Heart left ventricle (tissue), 16 donors: ENCODE measurements around the gene EXOC1L. TPM values are rescaled to one million over a fixed set of nuclear protein-coding genes. Genes with fewer than 3 reads are reported as not detected.

ENCODE experiments used
- ATAC-seq, 4 donors: fragments of 200-7000 bp; cut with Tn5 transposase; one replicate each; pipeline ENCODE4 v1.9.1; 2020 to 2022; ENCODE audit warnings: moderate library complexity in 4 of 4, mild to moderate bottlenecking in 3 of 4, moderate number of reproducible peaks in 1 of 4
- DNase-seq, 5 donors: peaks; one replicate each; pipeline ENCODE4 v3.0.0-alpha.2; 2020
- H3K27ac ChIP-seq, 12 donors: fragments of 200-600 bp; sonication (generic) in 4 of 12; one replicate each; pipeline versions ENCODE4 v1.5.0 to v1.8.0; 2016 to 2022; ENCODE audit warnings: mild to moderate bottlenecking in 2 of 12
- H3K27me3 ChIP-seq, 9 donors: fragments of 200-600 bp; sonication (generic) in 2 of 9; one replicate each; pipeline versions ENCODE4 v1.5.1 to v1.8.0; 2016 to 2022; ENCODE audit warnings: mild to moderate bottlenecking in 3 of 9
- H3K36me3 ChIP-seq, 9 donors: fragments of 200-600 bp; sonication (generic) in 2 of 9; one replicate each; pipeline versions ENCODE4 v1.5.0 to v1.8.0; 2018 to 2022; ENCODE audit warnings: mild to moderate bottlenecking in 2 of 9
- H3K4me1 ChIP-seq, 12 donors: fragments of 200-600 bp; sonication (generic) in 4 of 12; one replicate each; pipeline versions ENCODE4 v1.5.0 to v1.8.0; 2016 to 2022; ENCODE audit warnings: mild to moderate bottlenecking in 3 of 12
- H3K4me3 ChIP-seq, 12 donors: fragments of 200-600 bp; sonication (generic) in 4 of 12; one replicate each; pipeline versions ENCODE4 v1.5.0 to v1.8.0; 2017 to 2022; ENCODE audit warnings: mild to moderate bottlenecking in 9 of 12, moderate library complexity in 4 of 12
- H3K9me3 ChIP-seq, 12 donors: fragments of 200-600 bp; sonication (generic) in 4 of 12; one replicate each; pipeline versions ENCODE4 v1.5.0 to v1.8.0; 2016 to 2022; ENCODE audit warnings: mild to moderate bottlenecking in 1 of 12
- POLR2A ChIP-seq, 2 donors: fragments of 450-650 bp; IDR thresholded peaks; one replicate each; pipeline ENCODE4 v1.6.1; 2017; ENCODE audit warnings: antibody characterized with exemption in 2 of 2, mild to moderate bottlenecking in 2 of 2, moderate library complexity in 2 of 2
- WGBS, 4 donors: extraction: QIAGEN DNeasy Blood & Tissue Kit in 2 of 4; methylation state at CpG; one replicate each; pipeline versions ENCODE4 v1.1.5 to v1.1.7; 2013 to 2018; 5-methylcytosine and 5-hydroxymethylcytosine counted together
- intact Hi-C, 10 donors: fragments of 100-400 bp; cut with DNase I; formaldehyde crosslinking; loops; one replicate each; pipeline versions ENCODE4 v1.11.1 to v1.14.2; 2022
- polyA plus RNA-seq, 2 donors: library from polyadenylated mRNA; stranded (reverse); fragments of 200-250 nt; gene quantifications; one replicate each; pipeline ENCODE4 v1.2.3, GENCODE V29; 2013
- total RNA-seq, 9 donors: library from RNA; depleted of rRNA in 2 of 9; stranded (reverse); fragments of >200 nt in 2 of 9; fragmentation: NEBNext Ultra II Directional in 3 of 9; extraction: Animal tissue kit (Norgen Biotek cat#: 25700) in 3 of 9; gene quantifications; one replicate each; pipeline versions ENCODE4 v1.1.0 to v1.2.4, GENCODE V29; 2016 to 2023
- TF ChIP-seq, protein P1 (sequence below), 12 donors: fragments of 200-600 bp; sonication (generic) in 4 of 12; IDR thresholded peaks; one replicate each; pipeline versions ENCODE4 v1.5.0 to v1.8.0; 2018 to 2022; ENCODE audit warnings: antibody characterized with exemption in 12 of 12, mild to moderate bottlenecking in 5 of 12
- donor health status: ischemic (EF 13 %, LVEDD 7.1; RV severe dilation, severe dysfunction).
- donor health status: healthy with polysubstance abuse.
- donor health status: DM: no; HTN: yes; CAD: no.
- donor health status: DM: no; HTN: no; CAD: no.
- donor health status: ischemic (EF 25% LVEDD 6.9; RV normal size, moderate dysfunction).
- donor health status: ischemic (EF 25% LVEDD 5.7; RV mildly dilated, moderate dysfunction).
- donor health status: healthy.
- donor health status: DM: yes; HTN: yes; CAD: no.
- donor health status: ischemic (EF 35%, LVEDD 5.7; RV mildly dilated, moderate dysfunction).
- donor health status: nonischemic (EF 11% LVEDD 7.7; RV severe dilation, severe dysfunction).
- donor health status: DM: yes; HTN: yes; CAD: no.
- donor health status: PGD.
- donor health status: ischemic (EF 29% LVEDD 5.4; RV normal size, mild dysfunction).
- donor health status: nonischemic (EF 23%, LVEDD 6.1; RV moderate dilation, normal function).

Gene EXOC1L
- total and polyA plus RNA-seq, 11 donors = not detected

DNA sequence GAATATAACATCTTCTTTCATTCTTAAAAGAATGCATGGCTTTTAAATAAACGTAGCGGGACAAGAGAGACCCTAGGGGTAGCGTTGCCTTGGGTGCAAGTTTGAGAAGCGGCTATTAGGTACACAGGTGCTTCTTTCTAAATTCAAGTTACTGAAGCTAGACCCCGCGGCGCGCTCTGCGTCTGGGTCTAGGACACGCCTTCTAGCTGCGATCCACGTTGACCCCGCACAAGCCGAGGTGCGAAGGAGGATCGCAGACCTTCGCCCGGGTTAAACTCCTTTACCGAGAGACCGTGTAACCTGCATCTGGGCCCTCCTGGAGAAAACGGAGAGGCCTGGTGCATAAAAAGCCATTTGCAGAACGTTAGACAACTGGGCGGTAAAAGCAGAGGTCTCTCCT, 25.5 kb upstream of the EXOC1L start:
- TF ChIP-seq, protein P1, sequence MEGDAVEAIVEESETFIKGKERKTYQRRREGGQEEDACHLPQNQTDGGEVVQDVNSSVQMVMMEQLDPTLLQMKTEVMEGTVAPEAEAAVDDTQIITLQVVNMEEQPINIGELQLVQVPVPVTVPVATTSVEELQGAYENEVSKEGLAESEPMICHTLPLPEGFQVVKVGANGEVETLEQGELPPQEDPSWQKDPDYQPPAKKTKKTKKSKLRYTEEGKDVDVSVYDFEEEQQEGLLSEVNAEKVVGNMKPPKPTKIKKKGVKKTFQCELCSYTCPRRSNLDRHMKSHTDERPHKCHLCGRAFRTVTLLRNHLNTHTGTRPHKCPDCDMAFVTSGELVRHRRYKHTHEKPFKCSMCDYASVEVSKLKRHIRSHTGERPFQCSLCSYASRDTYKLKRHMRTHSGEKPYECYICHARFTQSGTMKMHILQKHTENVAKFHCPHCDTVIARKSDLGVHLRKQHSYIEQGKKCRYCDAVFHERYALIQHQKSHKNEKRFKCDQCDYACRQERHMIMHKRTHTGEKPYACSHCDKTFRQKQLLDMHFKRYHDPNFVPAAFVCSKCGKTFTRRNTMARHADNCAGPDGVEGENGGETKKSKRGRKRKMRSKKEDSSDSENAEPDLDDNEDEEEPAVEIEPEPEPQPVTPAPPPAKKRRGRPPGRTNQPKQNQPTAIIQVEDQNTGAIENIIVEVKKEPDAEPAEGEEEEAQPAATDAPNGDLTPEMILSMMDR (IDR thresholded peaks at IDR 0.05) = no peak
- TF ChIP-seq POLR2A (IDR thresholded peaks at IDR 0.05) = no peak
- 39 to 42% (median 41%) methylated on average over 16 to 23 of the region's 23 CpGs for WGBS, 4 donors
- peaks cover 0 to 7% (median 0%) of the 10 kb centered on the region in 12 donors for H3K4me1 ChIP-seq
- intact Hi-C loops = no loop called here
- peaks cover 0 to 78% (median 21%) of the 10 kb centered on the region in 9 donors for H3K27me3 ChIP-seq
- DNase-seq (no peak), ATAC-seq (no peak)
- no peak overlapping the region for H3K27ac ChIP-seq
- H3K36me3 ChIP-seq = no peaks in the 10 kb centered on the region
- no peaks in the 10 kb centered on the region for H3K9me3 ChIP-seq
- H3K4me3 ChIP-seq = no peak overlapping the region

DNA sequence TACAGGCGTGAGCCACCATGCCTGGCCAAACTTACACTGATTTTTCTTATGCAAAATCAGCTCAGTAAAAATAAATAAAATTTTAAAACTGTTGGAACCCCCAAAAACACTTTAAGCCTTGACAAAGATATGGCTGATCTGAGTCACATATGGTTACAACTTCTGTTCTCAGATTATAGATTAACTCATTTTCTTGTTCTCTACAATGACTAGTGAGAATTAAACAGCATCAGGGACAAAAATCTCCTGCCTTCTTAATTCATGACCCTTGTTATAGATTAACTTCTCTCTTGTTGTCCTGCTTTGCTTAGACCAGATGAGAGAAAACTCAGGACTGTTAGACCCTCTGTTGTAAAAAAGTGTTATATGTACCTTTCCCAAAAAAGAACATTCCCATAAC, 24.2 kb upstream of the EXOC1L start:
- 82 to 96% (median 92%) methylated on average over 1 of the region's 1 CpG for WGBS, 4 donors
- Histone ChIP-seq H3K27me3 (peaks cover 0 to 68% (median 21%) of the 10 kb centered on the region in 9 donors), H3K4me3 (no peak overlapping the region), H3K9me3 (no peaks in the 10 kb centered on the region), H3K27ac (no peak overlapping the region), H3K4me1 (peaks cover 0 to 7% (median 0%) of the 10 kb centered on the region in 12 donors), H3K36me3 (no peaks in the 10 kb centered on the region)
- TF ChIP-seq, protein P1 (IDR thresholded peaks at IDR 0.05) = no peak
- no peak for TF ChIP-seq POLR2A (IDR thresholded peaks at IDR 0.05)
- intact Hi-C loops = no loop called here
- ATAC-seq (no peak), DNase-seq (no peak)

DNA sequence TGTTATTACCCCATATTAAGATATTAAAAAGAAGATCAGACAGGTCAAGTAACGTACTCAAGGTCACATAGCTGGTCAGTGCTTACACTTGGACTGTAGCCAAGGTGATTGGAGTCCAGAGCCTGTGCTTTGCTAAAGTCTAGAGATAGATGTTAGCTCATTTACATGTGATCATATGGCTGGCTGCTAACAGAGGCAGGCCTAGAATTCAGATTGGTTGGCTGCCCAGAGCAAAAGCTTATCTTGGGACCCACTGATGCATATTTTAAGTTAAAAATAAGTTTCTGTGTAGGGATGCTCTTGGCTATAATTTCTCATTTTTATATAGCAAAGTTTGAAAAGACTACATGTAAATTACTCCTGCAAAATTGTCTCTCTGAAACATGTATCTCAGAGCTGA, 18.1 kb upstream of the EXOC1L start:
- WGBS, 4 donors = 11 to 54% (median 24%) methylated on average over 1 of the region's 1 CpG
- no peak for TF ChIP-seq POLR2A (IDR thresholded peaks at IDR 0.05)
- TF ChIP-seq, protein P1 (IDR thresholded peaks at IDR 0.05) = no peak
- Histone ChIP-seq H3K4me3 (no peak overlapping the region), H3K36me3 (no peaks in the 10 kb centered on the region), H3K9me3 (no peaks in the 10 kb centered on the region), H3K27me3 (peaks cover 0 to 16% (median 0%) of the 10 kb centered on the region in 9 donors), H3K4me1 (no peaks in the 10 kb centered on the region), H3K27ac (no peak overlapping the region)
- DNase-seq (no peak), ATAC-seq (no peak)
- intact Hi-C loops = loop anchor here in 1 of 10 donors (2.0 kb wide), 1 partner anchor 69 kb away; no protein-coding TSS in a partner anchor

DNA sequence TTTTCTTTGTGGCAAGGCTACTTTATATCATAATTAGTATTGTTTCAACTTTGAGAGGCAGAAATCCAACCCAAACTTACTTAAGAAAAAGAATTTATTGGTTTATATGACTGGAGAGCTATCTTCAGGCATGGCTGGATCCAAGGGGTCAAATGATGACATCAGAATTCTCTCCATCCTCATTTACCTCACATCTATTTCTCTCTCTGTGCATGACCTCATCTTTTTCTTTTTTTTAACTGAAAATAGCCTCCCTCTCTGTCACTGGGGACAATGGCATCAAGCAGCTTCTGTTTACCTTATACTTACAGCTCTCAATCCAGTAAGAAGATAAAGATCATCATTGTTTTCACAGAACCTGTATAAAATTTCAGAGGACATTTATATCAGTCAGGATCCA, 12.0 kb upstream of the EXOC1L start:
- Histone ChIP-seq H3K27me3 (peaks cover 0 to 5% (median 0%) of the 10 kb centered on the region in 9 donors), H3K36me3 (no peaks in the 10 kb centered on the region), H3K4me3 (no peak overlapping the region), H3K9me3 (no peaks in the 10 kb centered on the region), H3K27ac (no peak overlapping the region), H3K4me1 (no peaks in the 10 kb centered on the region)
- TF ChIP-seq POLR2A (IDR thresholded peaks at IDR 0.05) = no peak
- TF ChIP-seq, protein P1 (IDR thresholded peaks at IDR 0.05) = no peak
- intact Hi-C loops = no loop called here
- ATAC-seq (no peak), DNase-seq (no peak)
